GM12878 (cell line): ENCODE results near the gene IQGAP1. TPM values are rescaled to one million over a fixed set of nuclear protein-coding genes. Genes with fewer than 3 reads are reported as not detected.

Experiments used
- ATAC-seq: fragments of 200-7000 bp; cut with Tn5 transposase; 3 replicates; pipeline ENCODE4 v1.9.1; 2020; ENCODE audit warnings: mild to moderate bottlenecking, moderate library complexity
- BruUV-seq: library from RNA; stranded (reverse); fragments of 400-500 nt; replicated peaks from 2 replicates; lab custom pipeline; 2021; lab: Mats Ljungman, UMichigan
- CTCF ChIA-PET: fragments of 300-600 bp; sonication (Branson Sonifier 250); formaldehyde crosslinking; extraction: SDS; loops from one replicate; lab custom pipeline; 2021; ENCODE audit warnings: inconsistent platforms; lab: Yijun Ruan, JAX
- POLR2A ChIA-PET: fragments of 350-600 bp; formaldehyde crosslinking; extraction: SDS; loops from one replicate; lab custom pipeline; 2021; ENCODE audit warnings: inconsistent platforms; lab: Charles Lee
- RAD21 ChIA-PET: fragments of 300-600 bp; sonication (Branson Sonifier 250); formaldehyde crosslinking; loops from one replicate; lab custom pipeline; 2023; ENCODE audit warnings: antibody characterized with exemption; ENCODE audit not compliant: unreplicated experiment; lab: Charles Lee
- SMC1A ChIA-PET: fragments of 300-600 bp; sonication (Branson Sonifier 250); formaldehyde crosslinking; loops from one replicate; lab custom pipeline; 2023; ENCODE audit not compliant: unreplicated experiment, uncharacterized antibody; lab: Charles Lee
- DNase-seq: peaks from one replicate; pipeline ENCODE4 v3.0.0-alpha.2; 2011; ENCODE audit warnings: low read depth, low spot score
- FAIRE-seq: peaks from 3 replicates; lab custom pipeline; 2011; peaks lifted over from hg19 to GRCh38; lab: Jason Lieb, UNC
- H2AFZ ChIP-seq: 2 replicates; pipeline ENCODE4 v1.6.0; 2011; ENCODE audit warnings: low read depth, low read length, control low read depth; ENCODE audit not compliant: control insufficient read depth
- H3K27ac ChIP-seq: 2 replicates; pipeline ENCODE4 v1.5.1; 2011; ENCODE audit warnings: control low read depth; ENCODE audit not compliant: control insufficient read depth, insufficient read depth
- H3K27me3 ChIP-seq, 2 experiments: replicated peaks in 1 of 2; 2 replicates each; pipeline versions ENCODE4 v1.6.0 to v1.6.1; 2011; ENCODE audit warnings: low read length in 1 of 2; ENCODE audit not compliant: control insufficient read depth in 2 of 2, insufficient read depth in 2 of 2
- H3K36me3 ChIP-seq, 2 experiments: 2 replicates each; pipeline ENCODE4 v1.5.1; 2011; ENCODE audit warnings: low read length in 1 of 2; ENCODE audit not compliant: control insufficient read depth in 2 of 2, insufficient read depth in 2 of 2
- H3K4me1 ChIP-seq: 2 replicates; pipeline ENCODE4 v1.6.1; 2011; ENCODE audit warnings: mild to moderate bottlenecking, low read length, moderate library complexity, mixed read lengths; ENCODE audit not compliant: control insufficient read depth, insufficient read depth
- H3K4me2 ChIP-seq: 2 replicates; pipeline ENCODE4 v1.6.0; 2011; ENCODE audit warnings: control low read depth; ENCODE audit not compliant: control insufficient read depth, insufficient read depth
- H3K4me3 ChIP-seq: fragments of 200-600 bp; sonication (generic); 2 replicates; pipeline ENCODE4 v1.5.1; 2016
- H3K79me2 ChIP-seq: 2 replicates; pipeline ENCODE4 v1.6.0; 2011; ENCODE audit warnings: low read length; ENCODE audit not compliant: control insufficient read depth, insufficient read depth
- H3K9ac ChIP-seq: 2 replicates; pipeline ENCODE4 v1.8.0; 2011; ENCODE audit warnings: low read length, control low read depth, mixed read lengths; ENCODE audit not compliant: control insufficient read depth, insufficient read depth
- H3K9me3 ChIP-seq: replicated peaks from 3 replicates; pipeline ENCODE4 v1.5.1; 2011; ENCODE audit warnings: mild to moderate bottlenecking, low read length; ENCODE audit not compliant: control insufficient read depth, insufficient read depth
- H4K20me1 ChIP-seq: 2 replicates; pipeline ENCODE4 v1.6.0; 2011; ENCODE audit not compliant: control insufficient read depth, insufficient read depth
- CHD1 ChIP-seq: IDR thresholded peaks from 2 replicates; pipeline ENCODE4 v1.6.1; 2012; ENCODE audit warnings: low read depth, low read length, improper control_type of control experiment
- EED ChIP-seq: sonication (generic); IDR thresholded peaks from 2 replicates; pipeline ENCODE4 v1.6.1; 2016; ENCODE audit warnings: antibody characterized with exemption, low read depth
- ETV6 ChIP-seq, 2 experiments: fragments of 450-650 bp in 1 of 2; IDR thresholded peaks in 1 of 2; conservative IDR thresholded peaks in 1 of 2; 2 replicates each; pipeline ENCODE4 v1.6.1; 2014; ENCODE audit warnings: antibody characterized with exemption in 1 of 2, borderline replicate concordance in 1 of 2, low read depth in 1 of 2, mild to moderate bottlenecking in 1 of 2, moderate library complexity in 1 of 2
- GABPA ChIP-seq: IDR thresholded peaks from 2 replicates; pipeline ENCODE4 v1.6.1; 2014; ENCODE audit warnings: antibody characterized with exemption, low read depth, mild to moderate bottlenecking, inconsistent platforms
- GATAD2B ChIP-seq: fragments of 450-650 bp; conservative IDR thresholded peaks from 2 replicates; pipeline ENCODE4 v1.6.1; 2017; ENCODE audit warnings: low read depth, mild to moderate bottlenecking, moderate library complexity
- HDAC6 ChIP-seq: fragments of 200-600 bp; sonication (generic); IDR thresholded peaks from one replicate; pipeline ENCODE4 v1.8.0; 2017; ENCODE audit warnings: antibody characterized with exemption; ENCODE audit not compliant: unreplicated experiment
- HDGF ChIP-seq: fragments of 450-650 bp; IDR thresholded peaks from 2 replicates; pipeline ENCODE4 v1.6.1; 2016; ENCODE audit warnings: antibody characterized with exemption
- NFYA ChIP-seq: IDR thresholded peaks from 2 replicates; pipeline ENCODE4 v1.6.1; 2011; ENCODE audit warnings: low read depth, mild to moderate bottlenecking, low read length, improper control_type of control experiment, borderline replicate concordance
- NR2C2 ChIP-seq: IDR thresholded peaks from 2 replicates; pipeline ENCODE4 v1.6.1; 2011; ENCODE audit warnings: borderline replicate concordance, low read depth; ENCODE audit not compliant: control insufficient read depth, insufficient read length
- PAX5 ChIP-seq: IDR thresholded peaks from 2 replicates; pipeline ENCODE4 v1.6.1; 2011; ENCODE audit warnings: low read depth, low read length, borderline replicate concordance
- POLR2AphosphoS2 ChIP-seq: IDR thresholded peaks from 2 replicates; pipeline ENCODE4 v1.6.1; 2011; ENCODE audit warnings: low read depth, mild to moderate bottlenecking, low read length, improper control_type of control experiment, moderate library complexity
- POLR2AphosphoS5 ChIP-seq: IDR thresholded peaks from 2 replicates; pipeline ENCODE4 v1.6.1; 2011; ENCODE audit warnings: mild to moderate bottlenecking, low read length, inconsistent platforms
- RUNX3 ChIP-seq: IDR thresholded peaks from 2 replicates; pipeline ENCODE4 v1.6.1; 2012; ENCODE audit warnings: low read length, inconsistent platforms
- SRF ChIP-seq, 2 experiments: IDR thresholded peaks; 2 replicates each; pipeline ENCODE4 v1.6.1; 2011; ENCODE audit warnings: low read depth in 2 of 2, low read length in 2 of 2, mild to moderate bottlenecking in 1 of 2, moderate library complexity in 1 of 2
- SUZ12 ChIP-seq: fragments of 200-600 bp; sonication (generic); IDR thresholded peaks from one replicate; pipeline ENCODE4 v1.6.1; 2018; ENCODE audit warnings: antibody characterized with exemption, mild to moderate bottlenecking; ENCODE audit not compliant: unreplicated experiment
- TBL1XR1 ChIP-seq: IDR thresholded peaks from 2 replicates; pipeline ENCODE4 v1.6.1; 2012; ENCODE audit warnings: low read depth, low read length, improper control_type of control experiment
- WGBS: methylation state at CpG from one replicate; pipeline ENCODE4 v1.1.6; 2016; ENCODE audit warnings: low lambda C conversion rate; ENCODE audit not compliant: insufficient replicate concordance, insufficient coverage; ENCODE audit errors: missing lambda C conversion rate; 5-methylcytosine and 5-hydroxymethylcytosine counted together
- in situ Hi-C: fragments of 300-500 bp; cut with MboI; formaldehyde crosslinking; loops from 9 replicates; pipeline ENCODE4 v1.14.3; 2018; ENCODE audit warnings: mixed read lengths
- intact Hi-C: fragments of 100-400 bp; cut with micrococcal nuclease; formaldehyde crosslinking; loops from one replicate; pipeline ENCODE4 v1.14.2; 2022; ENCODE audit not compliant: unreplicated experiment
- polyA plus RNA-seq, 11 experiments: library from polyadenylated mRNA; depleted of rRNA in 4 of 11; unstranded in 6 of 11; stranded (reverse) in 5 of 11; fragments of >200 nt; fragmentation: Nextera tagmentation in 4 of 11; fragmentation: Illumina TruSeq in 1 of 11; extraction: Ambion mirVana in 4 of 11; extraction: Trizol in 1 of 11; gene quantifications; 1 replicate in 1 of 11; 2 replicates in 10 of 11; pipeline versions ENCODE4 v1.2.1 to v1.2.3, GENCODE V29; 2011 to 2016; ENCODE audit warnings: inconsistent platforms in 2 of 11, missing spikeins in 2 of 11, low read depth in 1 of 11
- total RNA-seq, 4 experiments: library from RNA; depleted of rRNA in 3 of 4; stranded (reverse); fragments of >200 nt in 3 of 4; fragmentation: Illumina TruSeq in 1 of 4; extraction: Trizol in 1 of 4; gene quantifications; 2 replicates each; pipeline versions ENCODE4 v1.2.1 to v1.2.3, GENCODE V29; 2013 to 2021
- TF ChIP-seq, protein P1 (sequence below): fragments of 450-650 bp; IDR thresholded peaks from 2 replicates; pipeline ENCODE4 v1.6.1; 2018; ENCODE audit warnings: mild to moderate bottlenecking, low read depth, moderate library complexity; ENCODE audit not compliant: partially characterized antibody
- TF ChIP-seq, protein P2 (sequence below), 3 experiments: IDR thresholded peaks in 2 of 3; conservative IDR thresholded peaks in 1 of 3; 2 replicates each; pipeline ENCODE4 v1.5.1; 2011; ENCODE audit warnings: low read depth in 3 of 3, low read length in 3 of 3, mild to moderate bottlenecking in 3 of 3, control low read depth in 2 of 3, moderate library complexity in 2 of 3, inconsistent platforms in 1 of 3, mixed read lengths in 1 of 3; ENCODE audit not compliant: control insufficient read depth in 2 of 3, insufficient read depth in 1 of 3; ENCODE audit errors: extremely low read depth in 1 of 3

The IQGAP1 gene
- total and polyA plus RNA-seq, 10 of the 15 experiments (the other 5 are each of a cell fraction or from before 2014, with no cell fraction given) = 65.2 to 250 (median 112) TPM

DNA sequence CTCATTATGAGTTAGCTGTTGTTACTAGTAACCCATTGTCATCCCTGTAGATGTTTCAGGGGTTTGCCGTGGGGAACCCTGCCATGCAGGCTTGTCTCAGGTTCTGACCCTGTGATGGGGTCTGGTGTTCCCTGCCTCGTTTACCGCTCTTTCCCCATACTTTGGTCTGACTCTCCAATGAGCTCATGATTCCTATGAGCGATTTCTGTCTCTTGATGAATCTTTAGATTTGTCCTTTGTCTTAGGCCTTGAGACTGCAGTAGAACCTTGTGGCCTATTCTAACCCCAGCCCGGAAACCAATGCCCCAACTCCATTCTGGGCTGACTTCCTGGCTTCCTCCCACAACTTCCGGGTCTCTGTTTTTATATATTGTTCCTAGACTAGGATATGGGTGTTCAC is 11.3 kb upstream of the IQGAP1 start:
- RAD21 ChIA-PET = no interaction called here
- intact Hi-C loops = no loop called here
- BruUV-seq = no TSS peak
- FAIRE-seq = no peak
- CTCF ChIA-PET = interaction anchor here (2.0 kb wide), 1 partner anchor 57 kb away, joined by 6 read pairs; no protein-coding TSS in a partner anchor
- no peak for DNase-seq
- peak overlapping the region; percentile 73 for H2AFZ ChIP-seq
- in situ Hi-C loops = no loop called here
- WGBS = 36% methylated on average over 6 of the region's 6 CpGs
- peaks cover 14% of the 10 kb centered on the region for H3K9me3 ChIP-seq
- POLR2A ChIA-PET = no interaction called here
- peak overlapping the region; percentile 1; the same call in 1 of the 2 replicates for H3K27ac ChIP-seq
- ATAC-seq = no peak
- no peak overlapping the region for H3K4me2 ChIP-seq
- H3K4me1 ChIP-seq = peaks cover 5% of the 10 kb centered on the region; the same call in 1 of the 2 replicates
- no peaks in the 10 kb centered on the region for H3K79me2 ChIP-seq
- H3K36me3 ChIP-seq = no peaks in the 10 kb centered on the region
- H3K27me3 ChIP-seq = no peaks in the 10 kb centered on the region
- no peak overlapping the region for H3K9ac ChIP-seq
- no peaks in the 10 kb centered on the region for H4K20me1 ChIP-seq
- no peak overlapping the region for H3K4me3 ChIP-seq
- SMC1A ChIA-PET = interaction anchor here (1.2 kb wide), 1 partner anchor 13 kb away, joined by 3 read pairs; no protein-coding TSS in a partner anchor
- no peak for TF ChIP-seq NR2C2
- TF ChIP-seq NFYA = no peak
- peak; percentile 64 for TF ChIP-seq GABPA
- no peak for TF ChIP-seq CHD1
- TF ChIP-seq SUZ12 = no peak
- TF ChIP-seq, protein P1, sequence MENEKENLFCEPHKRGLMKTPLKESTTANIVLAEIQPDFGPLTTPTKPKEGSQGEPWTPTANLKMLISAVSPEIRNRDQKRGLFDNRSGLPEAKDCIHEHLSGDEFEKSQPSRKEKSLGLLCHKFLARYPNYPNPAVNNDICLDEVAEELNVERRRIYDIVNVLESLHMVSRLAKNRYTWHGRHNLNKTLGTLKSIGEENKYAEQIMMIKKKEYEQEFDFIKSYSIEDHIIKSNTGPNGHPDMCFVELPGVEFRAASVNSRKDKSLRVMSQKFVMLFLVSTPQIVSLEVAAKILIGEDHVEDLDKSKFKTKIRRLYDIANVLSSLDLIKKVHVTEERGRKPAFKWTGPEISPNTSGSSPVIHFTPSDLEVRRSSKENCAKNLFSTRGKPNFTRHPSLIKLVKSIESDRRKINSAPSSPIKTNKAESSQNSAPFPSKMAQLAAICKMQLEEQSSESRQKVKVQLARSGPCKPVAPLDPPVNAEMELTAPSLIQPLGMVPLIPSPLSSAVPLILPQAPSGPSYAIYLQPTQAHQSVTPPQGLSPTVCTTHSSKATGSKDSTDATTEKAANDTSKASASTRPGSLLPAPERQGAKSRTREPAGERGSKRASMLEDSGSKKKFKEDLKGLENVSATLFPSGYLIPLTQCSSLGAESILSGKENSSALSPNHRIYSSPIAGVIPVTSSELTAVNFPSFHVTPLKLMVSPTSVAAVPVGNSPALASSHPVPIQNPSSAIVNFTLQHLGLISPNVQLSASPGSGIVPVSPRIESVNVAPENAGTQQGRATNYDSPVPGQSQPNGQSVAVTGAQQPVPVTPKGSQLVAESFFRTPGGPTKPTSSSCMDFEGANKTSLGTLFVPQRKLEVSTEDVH = no peak
- peak; percentile 67 for TF ChIP-seq RUNX3
- no peak for TF ChIP-seq POLR2AphosphoS5
- 0 out of 2 replicates have a peak, but pooled peaks have one; percentile 16 for TF ChIP-seq EED
- no peak for TF ChIP-seq HDGF
- peak in 1 of 2 experiments; percentile 30; a peak in 1 of 4 replicates for TF ChIP-seq ETV6 (conservative IDR thresholded peaks at IDR 0.05 in 1 of 2, IDR thresholded peaks at IDR 0.05 in 1 of 2; ENCODE audit: borderline replicate concordance in 1 of 2, low read depth in 1 of 2)
- TF ChIP-seq, protein P2, sequence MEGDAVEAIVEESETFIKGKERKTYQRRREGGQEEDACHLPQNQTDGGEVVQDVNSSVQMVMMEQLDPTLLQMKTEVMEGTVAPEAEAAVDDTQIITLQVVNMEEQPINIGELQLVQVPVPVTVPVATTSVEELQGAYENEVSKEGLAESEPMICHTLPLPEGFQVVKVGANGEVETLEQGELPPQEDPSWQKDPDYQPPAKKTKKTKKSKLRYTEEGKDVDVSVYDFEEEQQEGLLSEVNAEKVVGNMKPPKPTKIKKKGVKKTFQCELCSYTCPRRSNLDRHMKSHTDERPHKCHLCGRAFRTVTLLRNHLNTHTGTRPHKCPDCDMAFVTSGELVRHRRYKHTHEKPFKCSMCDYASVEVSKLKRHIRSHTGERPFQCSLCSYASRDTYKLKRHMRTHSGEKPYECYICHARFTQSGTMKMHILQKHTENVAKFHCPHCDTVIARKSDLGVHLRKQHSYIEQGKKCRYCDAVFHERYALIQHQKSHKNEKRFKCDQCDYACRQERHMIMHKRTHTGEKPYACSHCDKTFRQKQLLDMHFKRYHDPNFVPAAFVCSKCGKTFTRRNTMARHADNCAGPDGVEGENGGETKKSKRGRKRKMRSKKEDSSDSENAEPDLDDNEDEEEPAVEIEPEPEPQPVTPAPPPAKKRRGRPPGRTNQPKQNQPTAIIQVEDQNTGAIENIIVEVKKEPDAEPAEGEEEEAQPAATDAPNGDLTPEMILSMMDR (IDR thresholded peaks at IDR 0.05 in 2 of 3, conservative IDR thresholded peaks at IDR 0.05 in 1 of 3; ENCODE audit: control insufficient read depth in 2 of 3, extremely low read depth in 1 of 3, insufficient read depth in 1 of 3, low read depth in 3 of 3, low read length in 3 of 3) = no peak
- TF ChIP-seq GATAD2B = no peak
- no peak for TF ChIP-seq PAX5
- peak in 1 of 2 experiments; percentile 80; a peak in 2 of 4 replicates for TF ChIP-seq SRF (IDR thresholded peaks at IDR 0.05; ENCODE audit: low read depth in 2 of 2, low read length in 2 of 2)
- no peak for TF ChIP-seq HDAC6
- no peak for TF ChIP-seq TBL1XR1
- no peak for TF ChIP-seq POLR2AphosphoS2
